ENCODE data around the gene C2orf49.

The C2orf49 gene

GRCh38 chr2:105330681-105331375, 6.5 kb upstream of the C2orf49 start:
- no peak for TF ChIP-seq CTCF (IDR thresholded peaks at IDR 0.05; ENCODE audit: low read depth, low read length)
- peaks cover 21% of the 10 kb centered on the region for H3K4me1 ChIP-seq (ENCODE audit: low read length)
- H3K4me3 ChIP-seq (ENCODE audit: low read length): peak overlapping the region; percentile 83
- H3K27ac ChIP-seq (ENCODE audit: low read length): peak overlapping the region; percentile 56; the same call in 1 of the 2 replicates
- no peaks in the 10 kb centered on the region for H3K27me3 ChIP-seq (ENCODE audit: low read depth, low read length)
- peak overlapping the region; percentile 85 for H3K4me2 ChIP-seq (ENCODE audit: low read length)
- peak overlapping the region; percentile 85 for H3K9ac ChIP-seq (ENCODE audit: low read length)
- H4K20me1 ChIP-seq (ENCODE audit: insufficient read depth, low read length): peaks cover 6% of the 10 kb centered on the region; the same call in 1 of the 2 replicates
- no peak overlapping the region for H2AFZ ChIP-seq (ENCODE audit: low read depth, low read length)
- H3K36me3 ChIP-seq (replicated peaks; ENCODE audit: low read depth, low read length): peaks cover 2% of the 10 kb centered on the region
- peaks cover 50% of the 10 kb centered on the region for H3K79me2 ChIP-seq (ENCODE audit: low read length)
- no peaks in the 10 kb centered on the region for H3K9me3 ChIP-seq (ENCODE audit: insufficient read depth, low read length)

GRCh38 chr2:105334211-105334610, 3.1 kb upstream of the C2orf49 start:
- Histone ChIP-seq H3K27ac (ENCODE audit: low read length) (no peak overlapping the region), H3K79me2 (ENCODE audit: low read length) (peaks cover 50% of the 10 kb centered on the region)

GRCh38 chr2:105335469-105335868, 1.9 kb upstream of the C2orf49 start:
- H2AFZ ChIP-seq (ENCODE audit: low read depth, low read length): no peak overlapping the region
- no peak overlapping the region for H3K4me2 ChIP-seq (ENCODE audit: low read length)
- H3K4me3 ChIP-seq (ENCODE audit: low read length): no peak overlapping the region
- H3K9ac ChIP-seq (ENCODE audit: low read length): no peak overlapping the region
- no peaks in the 10 kb centered on the region for H3K27me3 ChIP-seq (ENCODE audit: low read depth, low read length)
- H3K9me3 ChIP-seq (ENCODE audit: insufficient read depth, low read length): no peaks in the 10 kb centered on the region
- H3K36me3 ChIP-seq (replicated peaks; ENCODE audit: low read depth, low read length): peaks cover 14% of the 10 kb centered on the region
- peaks cover 49% of the 10 kb centered on the region for H3K79me2 ChIP-seq (ENCODE audit: low read length)
- peaks cover 3% of the 10 kb centered on the region; the same call in 1 of the 2 replicates for H4K20me1 ChIP-seq (ENCODE audit: insufficient read depth, low read length)
- H3K27ac ChIP-seq (ENCODE audit: low read length): no peak overlapping the region
- peaks cover 24% of the 10 kb centered on the region for H3K4me1 ChIP-seq (ENCODE audit: low read length)
- TF ChIP-seq EZH2phosphoT487 (IDR thresholded peaks at IDR 0.05; ENCODE audit: low read depth): no peak
- no peak for TF ChIP-seq CTCF (IDR thresholded peaks at IDR 0.05; ENCODE audit: low read depth, low read length)

More at GRCh38 chr2:105334211-105334610, 3.1 kb upstream of the C2orf49 start:
- no peak overlapping the region for H3K9ac ChIP-seq (ENCODE audit: low read length)
- no peaks in the 10 kb centered on the region for H3K9me3 ChIP-seq (ENCODE audit: insufficient read depth, low read length)
- H3K27me3 ChIP-seq (ENCODE audit: low read depth, low read length): no peaks in the 10 kb centered on the region
- TF ChIP-seq EZH2phosphoT487 (IDR thresholded peaks at IDR 0.05; ENCODE audit: low read depth) (no peak), CTCF (IDR thresholded peaks at IDR 0.05; ENCODE audit: low read depth, low read length) (no peak)
- H3K36me3 ChIP-seq (replicated peaks; ENCODE audit: low read depth, low read length): peaks cover 3% of the 10 kb centered on the region
- H3K4me1 ChIP-seq (ENCODE audit: low read length): peaks cover 26% of the 10 kb centered on the region
- no peak overlapping the region for H2AFZ ChIP-seq (ENCODE audit: low read depth, low read length)
- H3K4me3 ChIP-seq (ENCODE audit: low read length): no peak overlapping the region
- H3K4me2 ChIP-seq (ENCODE audit: low read length): no peak overlapping the region
- H4K20me1 ChIP-seq (ENCODE audit: insufficient read depth, low read length): peaks cover 3% of the 10 kb centered on the region; the same call in 1 of the 2 replicates

GRCh38 chr2:105336786-105337121, 586 bp upstream of the C2orf49 start:
- H3K27ac ChIP-seq (ENCODE audit: low read length): peak overlapping the region; percentile 82
- peak overlapping the region; percentile 97 for H3K4me2 ChIP-seq (ENCODE audit: low read length)
- peaks cover 3% of the 10 kb centered on the region; the same call in 1 of the 2 replicates for H4K20me1 ChIP-seq (ENCODE audit: insufficient read depth, low read length)
- TF ChIP-seq EZH2phosphoT487 (IDR thresholded peaks at IDR 0.05; ENCODE audit: low read depth) (no peak), CTCF (IDR thresholded peaks at IDR 0.05; ENCODE audit: low read depth, low read length) (no peak)
- H3K4me1 ChIP-seq (ENCODE audit: low read length): peaks cover 18% of the 10 kb centered on the region
- peak overlapping the region; percentile 99 for H2AFZ ChIP-seq (ENCODE audit: low read depth, low read length)
- H3K36me3 ChIP-seq (replicated peaks; ENCODE audit: low read depth, low read length): peaks cover 25% of the 10 kb centered on the region
- H3K79me2 ChIP-seq (ENCODE audit: low read length): peaks cover 55% of the 10 kb centered on the region
- H3K9me3 ChIP-seq (ENCODE audit: insufficient read depth, low read length): no peaks in the 10 kb centered on the region
- peak overlapping the region; percentile 93 for H3K4me3 ChIP-seq (ENCODE audit: low read length)
- H3K9ac ChIP-seq (ENCODE audit: low read length): peak overlapping the region; percentile 92
- no peaks in the 10 kb centered on the region for H3K27me3 ChIP-seq (ENCODE audit: low read depth, low read length)
